Measurements from ENCODE around the gene MTIF2.
A peak's percentile ranks its signal among the peaks of the same experiment; 100 is the strongest.
"Not testable (repeated sequence)": the region's sequence is repeated elsewhere in the genome, so short reads cannot be mapped to it uniquely, and the experiment has no call there.

Gene MTIF2

GRCh38 chr2:55268907-55269644, at the start of gene MTIF2:
TSS of gene MTIF2 (minus strand) at chr2:55269231. CDS start at chr2:55263858, 5,373 bp downstream.
- peak; percentile 99 for DNase-seq

DNA sequence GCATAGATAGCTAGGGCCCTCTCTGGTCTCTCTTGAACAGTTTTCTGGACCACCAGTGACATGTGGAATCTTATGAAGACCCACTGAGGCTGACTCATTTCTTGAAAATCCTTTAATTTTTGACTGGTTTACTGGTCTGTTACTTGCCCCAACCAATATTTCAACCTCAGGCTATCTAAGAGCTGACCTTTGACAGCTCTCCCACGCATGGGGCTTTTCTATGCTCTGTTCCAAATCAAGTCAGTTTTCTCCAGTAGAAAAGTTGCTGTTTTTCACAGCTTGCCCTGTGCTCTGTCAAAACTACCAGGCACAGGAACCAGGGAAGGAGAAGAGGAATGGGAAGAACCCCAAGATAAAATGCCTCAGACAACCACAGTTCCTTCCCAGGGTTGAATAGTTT, 46.0 kb upstream of the MTIF2 start:
- no peak for DNase-seq

- peak; percentile 21 for DNase-seq
Observed at GRCh38 chr2:55311444-55311870, 42.4 kb upstream of the MTIF2 start.

DNA sequence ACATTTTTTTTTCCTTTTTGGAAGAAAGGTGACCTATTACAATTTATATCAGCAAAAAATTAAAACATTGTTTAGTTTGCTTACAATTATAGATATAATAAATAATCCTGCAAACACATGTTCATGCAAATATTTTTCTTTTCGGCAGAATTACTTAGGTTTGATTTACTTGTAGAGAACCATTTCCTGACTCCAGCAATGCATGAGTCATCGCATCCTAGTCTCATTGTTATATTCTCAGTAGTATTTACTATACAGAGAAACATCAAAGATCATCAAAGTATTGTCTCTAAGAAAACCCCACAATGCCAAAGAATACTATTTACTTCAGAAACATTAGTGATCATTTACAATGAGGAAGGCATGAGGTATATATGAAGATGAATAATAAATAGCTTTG, 40.4 kb upstream of the MTIF2 start:
- peak; percentile 72 for DNase-seq

GRCh38 chr2:55302241-55302640, 33.2 kb upstream of the MTIF2 start:
- no peak for DNase-seq

DNA sequence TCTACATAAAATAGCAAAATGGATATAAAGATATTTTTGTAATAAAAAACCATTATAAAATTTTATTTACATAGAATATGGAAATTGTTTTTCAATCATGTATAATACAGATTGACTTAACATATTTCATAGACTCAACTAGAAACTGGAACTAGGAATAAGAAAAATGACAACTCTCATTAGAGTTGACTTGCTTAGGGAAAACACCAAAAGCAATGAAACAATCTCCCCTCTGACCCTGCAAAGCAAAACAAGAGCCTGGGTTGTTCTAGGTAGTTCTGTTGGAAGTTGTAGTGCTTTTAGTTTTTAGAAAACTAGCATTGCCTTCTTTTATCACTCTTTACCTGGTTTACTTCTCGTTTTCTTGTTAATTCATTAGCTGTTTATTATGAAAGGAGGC, 32.2 kb upstream of the MTIF2 start:
- no peak for DNase-seq

- no peak for DNase-seq
Observed at GRCh38 chr2:55296393-55296792, 27.4 kb upstream of the MTIF2 start.

DNA sequence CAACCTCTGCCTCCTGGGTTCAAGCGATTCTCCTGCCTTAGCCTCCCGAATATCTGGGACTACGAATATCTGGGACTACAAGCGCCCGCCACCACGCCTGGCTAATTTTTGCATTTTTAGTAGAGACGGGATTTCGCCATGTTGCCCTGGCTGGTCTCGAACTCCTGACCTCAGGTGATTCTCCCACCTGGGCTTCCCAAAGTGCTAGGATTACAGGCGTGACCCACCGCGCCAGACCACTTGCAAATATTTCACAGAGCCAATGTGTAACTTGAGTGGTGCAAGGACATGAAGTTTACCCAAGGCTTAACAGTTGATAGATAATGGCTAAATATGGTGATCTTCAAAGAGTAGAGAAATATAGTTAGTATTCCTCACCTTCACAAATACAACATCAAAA, 14.1 kb upstream of the MTIF2 start:
- DNase-seq, result no peak

DNA sequence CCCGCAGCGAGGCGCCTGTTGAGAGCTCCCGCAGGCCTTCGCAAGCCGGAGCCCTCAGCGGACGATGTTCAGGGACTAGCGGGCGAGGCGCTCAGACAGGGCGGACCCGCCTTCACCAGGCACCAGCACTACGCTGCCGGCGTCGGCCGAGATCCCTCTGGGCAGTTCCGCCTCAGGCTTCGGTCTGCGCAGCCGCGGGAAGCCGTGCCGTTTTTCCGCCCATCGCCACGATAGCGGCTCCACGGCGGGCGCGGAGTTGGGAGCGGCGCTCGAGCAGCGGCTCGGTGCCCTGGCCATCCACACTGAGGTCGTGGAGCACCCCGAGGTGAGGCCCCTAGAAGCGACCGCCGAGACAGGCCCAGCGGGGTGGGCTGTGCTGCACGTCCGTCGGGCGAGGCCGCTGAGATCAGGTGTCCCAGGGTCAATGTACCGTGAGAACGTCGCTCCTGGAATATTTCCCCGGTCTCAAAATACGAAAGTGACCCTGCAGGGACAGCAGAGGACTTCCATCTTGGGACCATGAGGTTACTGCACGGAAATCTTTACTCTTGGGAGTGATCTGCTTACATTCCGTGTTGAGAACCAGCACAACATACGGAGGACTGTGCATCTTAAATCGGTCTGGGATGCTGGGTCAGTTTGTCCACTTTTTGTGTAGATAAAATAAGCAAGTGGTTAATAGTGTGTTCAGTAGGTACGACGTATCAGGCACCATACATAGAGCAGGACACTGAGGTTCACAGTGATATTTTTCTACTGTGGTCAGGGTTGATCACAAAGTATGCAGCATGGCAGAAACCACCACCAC, 13.3 kb upstream of the MTIF2 start:
- DNase-seq, result peak; percentile 97

GRCh38 chr2:55280851-55281546, 12.0 kb upstream of the MTIF2 start:
- DNase-seq, result peak; percentile 13

DNA sequence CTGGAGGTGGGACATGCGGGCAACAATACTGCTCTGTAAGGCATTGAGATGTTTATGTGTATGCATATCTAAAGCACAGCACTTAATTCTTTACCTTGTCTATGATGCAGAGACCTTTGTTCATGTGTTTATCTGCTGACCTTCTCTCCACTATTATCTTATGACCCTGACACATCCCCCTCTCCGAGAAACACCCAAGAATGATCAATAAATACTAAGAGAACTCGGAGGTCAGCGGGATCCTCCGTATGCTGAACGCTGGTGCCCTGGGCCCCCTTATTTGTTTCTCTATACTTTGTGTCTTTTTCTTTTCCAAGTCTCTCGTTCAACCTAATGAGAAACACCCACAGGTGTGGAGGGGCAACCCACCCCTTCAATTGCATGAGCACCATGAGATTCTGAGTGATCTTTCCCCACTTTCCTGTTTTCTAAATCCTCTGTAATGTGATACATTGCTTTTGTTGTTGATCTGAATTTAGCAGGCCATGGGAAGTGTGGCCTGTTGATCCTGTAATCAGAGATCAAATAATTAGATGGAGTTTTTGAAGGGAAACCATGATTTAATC, 10.9 kb upstream of the MTIF2 start:
- DNase-seq, result not testable (repeated sequence)

DNA sequence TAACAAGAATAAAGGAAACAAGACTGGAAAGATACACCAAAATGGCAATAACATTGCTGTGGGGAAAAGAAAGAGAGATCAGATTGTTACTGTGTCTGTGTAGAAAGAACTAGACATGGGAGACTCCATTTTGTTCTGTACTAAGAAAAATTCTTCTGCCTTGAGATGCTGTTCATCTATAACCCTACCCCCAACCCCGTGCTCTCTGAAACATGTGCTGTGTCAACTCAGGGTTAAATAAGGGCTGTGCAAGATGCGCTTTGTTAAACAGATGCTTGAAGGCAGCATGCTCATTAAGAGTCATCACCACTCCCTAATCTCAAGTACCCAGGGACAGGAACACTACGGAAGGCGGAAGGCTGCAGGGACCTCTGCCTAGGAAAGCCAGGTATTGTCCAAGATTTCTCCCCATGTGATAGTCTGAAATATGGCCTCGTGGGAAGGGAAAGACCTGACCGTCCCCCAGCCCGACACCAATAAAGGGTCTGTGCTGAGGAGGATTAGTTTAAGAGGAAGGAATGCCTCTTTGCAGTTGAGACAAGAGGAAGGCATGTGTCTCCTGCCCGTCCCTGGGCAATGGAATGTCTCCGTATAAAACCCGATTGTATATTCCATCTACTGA, 10.3 kb upstream of the MTIF2 start:
- not testable (repeated sequence) for DNase-seq

DNA sequence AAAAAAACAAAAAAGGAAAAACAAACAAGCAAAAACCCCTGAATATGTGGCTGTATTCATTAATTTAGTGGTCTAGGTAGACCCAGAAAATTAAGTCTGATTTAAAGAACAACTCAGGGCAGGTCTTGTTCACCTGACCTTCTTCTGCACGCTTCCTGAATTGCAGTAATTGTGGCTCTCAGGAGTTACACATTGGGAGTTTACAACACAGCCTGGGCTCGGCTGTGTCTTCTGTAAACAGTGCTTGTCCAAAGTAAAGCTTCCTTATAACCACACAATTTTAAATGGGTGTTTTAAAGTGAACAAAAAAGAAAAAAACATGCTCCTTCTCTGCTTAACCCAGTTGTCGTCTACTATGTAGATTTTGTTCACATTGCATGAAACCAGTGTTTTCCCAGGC, 8.3 kb upstream of the MTIF2 start:
- DNase-seq, result no peak

- not testable (repeated sequence) for DNase-seq
Observed at GRCh38 chr2:55274346-55274745, 5.3 kb upstream of the MTIF2 start.

DNA sequence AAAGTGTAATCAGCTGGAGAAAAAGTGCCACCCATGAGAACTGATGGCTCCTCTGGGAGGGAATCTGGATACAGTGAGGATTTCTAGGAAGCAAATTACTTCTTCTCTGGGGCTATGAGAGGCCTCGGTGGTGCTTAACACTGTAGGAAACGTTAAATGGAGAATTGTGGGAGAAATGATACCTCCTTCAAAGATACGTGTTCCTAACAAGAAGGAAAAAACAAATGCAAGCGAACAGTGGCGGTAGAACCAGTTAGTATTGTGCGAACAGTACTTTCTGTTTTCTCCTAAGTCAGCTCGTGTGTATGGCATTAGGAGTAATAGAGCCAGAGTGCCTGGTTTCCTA, 587 bp upstream of the MTIF2 start:
- DNase-seq, result peak; percentile 47

- peak; percentile 60 for DNase-seq
Observed at GRCh38 chr2:55268288-55268906, 634 bp downstream of the MTIF2 start.

- not testable (repeated sequence) for DNase-seq
Observed at GRCh38 chr2:55259586-55259985, 9.4 kb downstream of the MTIF2 start.

DNA sequence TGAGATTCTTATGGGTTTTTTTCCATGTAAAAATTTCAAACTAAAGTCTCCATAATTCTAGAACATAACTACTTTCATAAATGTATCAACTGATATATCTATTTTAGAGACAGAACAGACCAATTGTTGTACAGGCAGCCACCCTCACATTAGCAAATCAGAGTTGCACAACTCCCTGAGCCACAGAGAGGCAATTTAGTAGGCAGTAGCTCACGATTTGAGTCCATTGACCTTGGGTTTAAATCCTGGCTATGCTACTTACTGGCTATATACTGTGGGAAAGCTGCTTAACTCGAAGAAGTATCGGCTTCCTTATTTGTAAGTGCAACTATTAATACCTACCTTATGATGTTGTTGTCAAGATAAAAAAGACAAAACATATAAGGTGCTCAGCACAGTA, 16.2 kb downstream of the MTIF2 start:
- no peak for DNase-seq

- DNase-seq, result no peak
Observed at GRCh38 chr2:55247025-55247424, 22.0 kb downstream of the MTIF2 start.

DNA sequence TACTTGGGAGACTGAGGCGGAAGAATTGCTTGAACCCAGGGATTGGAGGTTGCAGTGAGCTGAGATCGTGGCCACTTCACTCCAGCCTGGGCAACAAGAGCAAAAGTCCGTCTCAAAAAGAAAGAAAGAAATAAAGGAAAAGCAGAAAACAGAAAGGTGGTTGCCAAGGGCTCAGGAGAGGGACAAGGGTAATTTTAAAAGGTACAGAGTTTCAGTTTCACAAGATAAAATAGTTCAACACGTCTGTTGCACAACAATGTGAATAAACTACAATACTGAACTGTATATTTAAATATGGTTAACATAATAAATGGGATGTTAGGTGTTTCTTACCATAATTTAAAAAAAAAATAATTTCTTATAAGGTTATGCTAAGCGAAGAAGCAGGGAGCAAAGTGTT, 23.6 kb downstream of the MTIF2 start:
- DNase-seq, result no peak

GRCh38 chr2:55242617-55243016, 26.4 kb downstream of the MTIF2 start:
- no peak for DNase-seq

- not testable (repeated sequence) for DNase-seq
Observed at GRCh38 chr2:55241582-55241981, 27.4 kb downstream of the MTIF2 start.

Measured in DMS53 (cell line).